ENCODE measurements around the gene CARD11.

DNA sequence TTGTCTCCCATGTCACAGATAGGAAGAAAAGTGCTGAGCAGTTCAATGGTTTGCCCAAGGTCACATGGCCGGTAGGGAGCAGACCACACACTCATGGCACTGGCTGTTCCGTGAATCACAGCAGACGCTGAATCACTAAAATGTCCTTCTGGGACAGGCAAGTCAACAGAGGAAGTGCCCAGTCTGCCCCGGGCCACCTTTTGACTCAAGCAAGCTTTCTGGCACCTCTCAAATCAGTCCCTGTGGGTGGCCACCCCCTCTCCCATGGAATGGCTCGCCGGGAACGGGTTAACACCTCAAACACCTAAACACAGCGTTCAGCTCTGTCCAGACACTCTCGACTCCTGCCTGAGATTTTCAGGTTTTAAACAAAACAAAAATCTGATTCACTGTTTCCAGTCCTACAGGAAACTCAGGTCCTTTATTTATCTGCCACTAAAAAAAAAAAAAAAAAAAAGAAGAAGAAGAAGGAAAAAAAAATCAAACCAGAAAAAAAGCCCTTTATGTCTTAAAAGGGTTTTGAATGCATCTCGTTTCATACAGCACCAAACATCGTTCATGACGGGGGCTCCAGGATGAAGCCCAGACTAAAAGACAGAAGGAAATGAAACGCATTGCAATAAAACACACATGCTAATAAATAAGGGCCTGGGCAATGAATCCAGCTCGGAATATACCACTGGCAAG lies 15.5 kb downstream of the CARD11 start:
- TF ChIP-seq, protein P1, sequence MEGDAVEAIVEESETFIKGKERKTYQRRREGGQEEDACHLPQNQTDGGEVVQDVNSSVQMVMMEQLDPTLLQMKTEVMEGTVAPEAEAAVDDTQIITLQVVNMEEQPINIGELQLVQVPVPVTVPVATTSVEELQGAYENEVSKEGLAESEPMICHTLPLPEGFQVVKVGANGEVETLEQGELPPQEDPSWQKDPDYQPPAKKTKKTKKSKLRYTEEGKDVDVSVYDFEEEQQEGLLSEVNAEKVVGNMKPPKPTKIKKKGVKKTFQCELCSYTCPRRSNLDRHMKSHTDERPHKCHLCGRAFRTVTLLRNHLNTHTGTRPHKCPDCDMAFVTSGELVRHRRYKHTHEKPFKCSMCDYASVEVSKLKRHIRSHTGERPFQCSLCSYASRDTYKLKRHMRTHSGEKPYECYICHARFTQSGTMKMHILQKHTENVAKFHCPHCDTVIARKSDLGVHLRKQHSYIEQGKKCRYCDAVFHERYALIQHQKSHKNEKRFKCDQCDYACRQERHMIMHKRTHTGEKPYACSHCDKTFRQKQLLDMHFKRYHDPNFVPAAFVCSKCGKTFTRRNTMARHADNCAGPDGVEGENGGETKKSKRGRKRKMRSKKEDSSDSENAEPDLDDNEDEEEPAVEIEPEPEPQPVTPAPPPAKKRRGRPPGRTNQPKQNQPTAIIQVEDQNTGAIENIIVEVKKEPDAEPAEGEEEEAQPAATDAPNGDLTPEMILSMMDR (conservative IDR thresholded peaks at IDR 0.05): no peak
- no peak for TF ChIP-seq ZFX (IDR thresholded peaks at IDR 0.05)
